ENCODE measurements around the gene GRAMD4. TPM values are rescaled to one million over a fixed set of nuclear protein-coding genes. Genes with fewer than 3 reads are reported as not detected.

The GRAMD4 gene
- total RNA-seq, 4 donors from 2014 or later: 16.7 to 106 (median 53.3) TPM

- Histone ChIP-seq H3K27ac (no peak overlapping the region), H3K9me3 (no peaks in the 10 kb centered on the region), H3K36me3 (peaks cover 0 to 62% of the 10 kb centered on the region in 2 donors), H3K4me1 (peaks cover 5 to 9% of the 10 kb centered on the region in 2 donors), H3K4me3 (no peak overlapping the region), H3K27me3 (no peaks in the 10 kb centered on the region)
- intact Hi-C loops (cut with DNase I; ENCODE audit: low total_unique reads): no loop called here
- ATAC-seq (no peak), DNase-seq (no peak)
- in situ Hi-C loops (cut with MboI; ENCODE audit: low sequenced_read_pairs in 4 of 4): loop anchor here in 1 of 4 donors (25.0 kb wide), 1 partner anchor 150 kb away; no protein-coding TSS in a partner anchor
- no peak for TF ChIP-seq POLR2A (IDR thresholded peaks at IDR 0.05)
- no peak for TF ChIP-seq CTCF (IDR thresholded peaks at IDR 0.05 in 4 of 5, conservative IDR thresholded peaks at IDR 0.05 in 1 of 5)
Observed at GRCh38 chr22:46712288-46712687, 92.1 kb downstream of the GRAMD4 start.

GRCh38 chr22:46714550-46714949, 94.4 kb downstream of the GRAMD4 start:
- in situ Hi-C loops (cut with MboI; ENCODE audit: low sequenced_read_pairs in 4 of 4) (loop anchor here in 1 of 4 donors (25.0 kb wide), 1 partner anchor 152 kb away; no protein-coding TSS in a partner anchor), intact Hi-C loops (cut with DNase I; ENCODE audit: low total_unique reads) (no loop called here)
- Histone ChIP-seq H3K4me1 (peaks cover 5 to 9% of the 10 kb centered on the region in 2 donors), H3K27ac (peak overlapping the region; percentile 17 to 61 (median 47)), H3K9me3 (no peaks in the 10 kb centered on the region), H3K4me3 (no peak overlapping the region), H3K27me3 (no peaks in the 10 kb centered on the region), H3K36me3 (peaks cover 0 to 62% of the 10 kb centered on the region in 2 donors)
- TF ChIP-seq POLR2A (IDR thresholded peaks at IDR 0.05): no peak
- no peak for TF ChIP-seq CTCF (IDR thresholded peaks at IDR 0.05 in 4 of 5, conservative IDR thresholded peaks at IDR 0.05 in 1 of 5)
- no peak for DNase-seq
- peak in 1 of 2 donors; percentile 45 for ATAC-seq

- H3K27ac ChIP-seq: no peak overlapping the region
- H3K27me3 ChIP-seq: no peaks in the 10 kb centered on the region
- H3K9me3 ChIP-seq: no peaks in the 10 kb centered on the region
- H3K4me3 ChIP-seq: no peak overlapping the region
- H3K4me1 ChIP-seq: peaks cover 0 to 10% of the 10 kb centered on the region in 2 donors
- peaks cover 0 to 42% of the 10 kb centered on the region in 2 donors for H3K36me3 ChIP-seq
- intact Hi-C loops (cut with DNase I; ENCODE audit: low total_unique reads) (no loop called here), in situ Hi-C loops (cut with MboI; ENCODE audit: low sequenced_read_pairs in 4 of 4) (loop anchor here in 1 of 4 donors (25.0 kb wide), 1 partner anchor 158 kb away; no protein-coding TSS in a partner anchor)
- no peak for TF ChIP-seq POLR2A (IDR thresholded peaks at IDR 0.05)
- no peak for TF ChIP-seq CTCF (IDR thresholded peaks at IDR 0.05 in 4 of 5, conservative IDR thresholded peaks at IDR 0.05 in 1 of 5)
- DNase-seq: no peak
- no peak for ATAC-seq
Observed at GRCh38 chr22:46719921-46720320, 99.7 kb downstream of the GRAMD4 start.

GRCh38 chr22:46721501-46722085, 101.4 kb downstream of the GRAMD4 start:
- Histone ChIP-seq H3K4me3 (no peak overlapping the region), H3K36me3 (peaks cover 0 to 39% of the 10 kb centered on the region in 2 donors), H3K9me3 (no peaks in the 10 kb centered on the region), H3K27me3 (no peaks in the 10 kb centered on the region), H3K4me1 (peaks cover 5 to 14% of the 10 kb centered on the region in 2 donors), H3K27ac (no peak overlapping the region)
- DNase-seq: no peak
- no peak for TF ChIP-seq POLR2A (IDR thresholded peaks at IDR 0.05)
- no peak for TF ChIP-seq CTCF (IDR thresholded peaks at IDR 0.05 in 4 of 5, conservative IDR thresholded peaks at IDR 0.05 in 1 of 5)
- ATAC-seq: peak in 1 of 2 donors; percentile 11
- in situ Hi-C loops (cut with MboI; ENCODE audit: low sequenced_read_pairs in 4 of 4): loop anchor here in 1 of 4 donors (25.0 kb wide), 1 partner anchor 159 kb away; no protein-coding TSS in a partner anchor
- intact Hi-C loops (cut with DNase I; ENCODE audit: low total_unique reads): no loop called here

All from gastrocnemius medialis (tissue), 4 donors.